ENCODE measurements around the gene EMC10. TPM values are rescaled to one million over a fixed set of nuclear protein-coding genes. Genes with fewer than 3 reads are reported as not detected.
"Not testable (repeated sequence)": the region's sequence is repeated elsewhere in the genome, so short reads cannot be mapped to it uniquely, and the experiment has no call there.

The EMC10 gene
- total and polyA plus RNA-seq, 4 donors: 62.2 to 165 (median 137) TPM

DNA sequence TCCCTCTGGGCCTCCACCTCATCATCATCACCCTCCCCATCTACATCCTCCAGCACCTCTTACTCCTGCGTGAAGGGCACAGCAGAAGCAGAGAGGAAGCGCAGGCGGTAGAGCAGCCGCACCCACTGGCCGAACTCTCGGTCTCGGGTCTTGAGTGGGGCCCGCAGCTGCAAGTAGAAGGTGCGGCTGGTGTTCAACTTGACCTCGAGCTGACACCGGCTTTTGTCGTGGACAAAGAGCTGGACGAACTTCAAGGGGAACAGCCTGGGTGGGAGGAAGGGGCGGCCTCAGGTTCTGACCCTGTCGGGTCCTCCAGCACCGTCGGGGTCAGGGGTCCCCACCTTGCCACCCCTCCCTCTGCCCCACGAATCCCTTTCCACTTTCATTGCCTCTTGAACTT lies 8.7 kb upstream of the EMC10 start:
- no peak overlapping the region for H3K4me3 ChIP-seq
- 62 to 75% methylated on average over 18 of the region's 18 CpGs for WGBS, 2 donors
- DNase-seq: no peak

DNA sequence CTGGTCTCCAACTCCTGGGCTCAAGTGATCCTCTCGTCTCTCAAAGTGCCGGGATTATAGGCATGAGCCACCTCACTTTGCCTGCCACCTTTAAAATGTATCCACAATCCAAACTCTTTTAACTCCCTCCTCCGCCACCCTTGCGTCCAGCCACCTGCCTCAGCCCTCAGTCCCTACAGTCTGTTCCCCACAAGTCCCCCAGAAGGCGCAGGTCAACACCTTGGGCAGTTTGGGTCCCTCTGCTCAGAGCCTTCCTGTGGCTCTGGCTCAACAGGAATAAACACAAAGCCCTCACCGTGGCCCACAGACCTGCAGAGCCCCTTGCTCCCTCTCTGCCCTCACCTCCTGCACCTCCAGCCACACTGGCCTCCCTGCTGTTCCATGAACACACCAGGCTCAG lies 7.5 kb upstream of the EMC10 start:
- Histone ChIP-seq H3K36me3 (ENCODE audit: control insufficient read depth in 4 of 4, insufficient read depth in 4 of 4, low read length in 4 of 4) (no peaks in the 10 kb centered on the region), H3K27me3 (ENCODE audit: control insufficient read depth in 3 of 3, insufficient read depth in 3 of 3, low read length in 2 of 3) (no peaks in the 10 kb centered on the region), H3K4me1 (ENCODE audit: control insufficient read depth in 5 of 5, insufficient read depth in 5 of 5, low read length in 5 of 5) (no peaks in the 10 kb centered on the region), H3K27ac (ENCODE audit: low read depth in 1 of 2, low read length in 1 of 2) (no peak overlapping the region), H3K9ac (ENCODE audit: insufficient read depth in 1 of 2, low read length in 2 of 2) (no peak overlapping the region), H3K4me3 (no peak overlapping the region), H3K9me3 (ENCODE audit: control insufficient read depth in 4 of 4, insufficient read depth in 3 of 4, low read length in 3 of 4) (no peaks in the 10 kb centered on the region)
- ATAC-seq (ENCODE audit: insufficient read depth, low FRiP score) (no peak), DNase-seq (no peak)
- 88 to 90% methylated on average over 6 of the region's 6 CpGs for WGBS, 2 donors
- TF ChIP-seq, protein P1, sequence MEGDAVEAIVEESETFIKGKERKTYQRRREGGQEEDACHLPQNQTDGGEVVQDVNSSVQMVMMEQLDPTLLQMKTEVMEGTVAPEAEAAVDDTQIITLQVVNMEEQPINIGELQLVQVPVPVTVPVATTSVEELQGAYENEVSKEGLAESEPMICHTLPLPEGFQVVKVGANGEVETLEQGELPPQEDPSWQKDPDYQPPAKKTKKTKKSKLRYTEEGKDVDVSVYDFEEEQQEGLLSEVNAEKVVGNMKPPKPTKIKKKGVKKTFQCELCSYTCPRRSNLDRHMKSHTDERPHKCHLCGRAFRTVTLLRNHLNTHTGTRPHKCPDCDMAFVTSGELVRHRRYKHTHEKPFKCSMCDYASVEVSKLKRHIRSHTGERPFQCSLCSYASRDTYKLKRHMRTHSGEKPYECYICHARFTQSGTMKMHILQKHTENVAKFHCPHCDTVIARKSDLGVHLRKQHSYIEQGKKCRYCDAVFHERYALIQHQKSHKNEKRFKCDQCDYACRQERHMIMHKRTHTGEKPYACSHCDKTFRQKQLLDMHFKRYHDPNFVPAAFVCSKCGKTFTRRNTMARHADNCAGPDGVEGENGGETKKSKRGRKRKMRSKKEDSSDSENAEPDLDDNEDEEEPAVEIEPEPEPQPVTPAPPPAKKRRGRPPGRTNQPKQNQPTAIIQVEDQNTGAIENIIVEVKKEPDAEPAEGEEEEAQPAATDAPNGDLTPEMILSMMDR (IDR thresholded peaks at IDR 0.05; ENCODE audit: control extremely low read depth, extremely low read depth): no peak

More for the DNA sequence above, 8.7 kb upstream of the EMC10 start:
- no peak overlapping the region for H3K9ac ChIP-seq (ENCODE audit: insufficient read depth in 1 of 2, low read length in 2 of 2)
- no peak for ATAC-seq (ENCODE audit: insufficient read depth, low FRiP score)
- TF ChIP-seq, protein P1 (IDR thresholded peaks at IDR 0.05; ENCODE audit: control extremely low read depth, extremely low read depth): no peak
- H3K27ac ChIP-seq (ENCODE audit: low read depth in 1 of 2, low read length in 1 of 2): no peak overlapping the region
- no peaks in the 10 kb centered on the region for H3K9me3 ChIP-seq (ENCODE audit: control insufficient read depth in 4 of 4, insufficient read depth in 3 of 4, low read length in 3 of 4)
- H3K36me3 ChIP-seq (ENCODE audit: control insufficient read depth in 4 of 4, insufficient read depth in 4 of 4, low read length in 4 of 4): no peaks in the 10 kb centered on the region
- no peaks in the 10 kb centered on the region for H3K4me1 ChIP-seq (ENCODE audit: control insufficient read depth in 5 of 5, insufficient read depth in 5 of 5, low read length in 5 of 5)
- H3K27me3 ChIP-seq (ENCODE audit: control insufficient read depth in 3 of 3, insufficient read depth in 3 of 3, low read length in 2 of 3): no peaks in the 10 kb centered on the region

DNA sequence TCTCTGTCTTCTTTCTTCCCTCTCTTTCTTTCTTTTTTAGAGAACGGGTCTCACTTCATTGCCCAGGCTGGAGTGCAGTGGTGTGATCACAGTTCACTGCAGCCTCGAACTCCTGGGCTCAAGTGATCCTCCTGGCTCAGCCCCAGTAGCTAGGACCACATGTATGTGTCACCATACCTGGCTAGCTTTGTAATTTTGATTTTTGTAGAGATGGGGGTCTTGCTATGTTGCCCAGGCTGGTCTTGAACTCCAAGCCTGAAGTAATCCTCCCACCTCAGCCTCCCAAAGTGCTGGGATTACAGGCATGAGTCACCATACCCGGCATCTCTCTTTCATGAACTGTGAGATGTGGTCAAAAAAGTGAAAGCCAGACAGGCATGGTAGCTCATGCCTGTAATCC lies 3.0 kb upstream of the EMC10 start:
- H3K4me3 ChIP-seq; H3K27ac ChIP-seq (ENCODE audit: low read depth in 1 of 2, low read length in 1 of 2); H3K9ac ChIP-seq (ENCODE audit: insufficient read depth in 1 of 2, low read length in 2 of 2); DNase-seq; ATAC-seq (ENCODE audit: insufficient read depth, low FRiP score); H3K27me3 ChIP-seq (ENCODE audit: control insufficient read depth in 3 of 3, insufficient read depth in 3 of 3, low read length in 2 of 3); H3K36me3 ChIP-seq (ENCODE audit: control insufficient read depth in 4 of 4, insufficient read depth in 4 of 4, low read length in 4 of 4); H3K9me3 ChIP-seq (ENCODE audit: control insufficient read depth in 4 of 4, insufficient read depth in 3 of 4, low read length in 3 of 4): not testable (repeated sequence)
- WGBS, 2 donors: 71% methylated on average over 3 of the region's 3 CpGs
- peaks cover 5 to 10% (median 7%) of the 10 kb centered on the region in 5 donors for H3K4me1 ChIP-seq (ENCODE audit: control insufficient read depth in 5 of 5, insufficient read depth in 5 of 5, low read length in 5 of 5)

DNA sequence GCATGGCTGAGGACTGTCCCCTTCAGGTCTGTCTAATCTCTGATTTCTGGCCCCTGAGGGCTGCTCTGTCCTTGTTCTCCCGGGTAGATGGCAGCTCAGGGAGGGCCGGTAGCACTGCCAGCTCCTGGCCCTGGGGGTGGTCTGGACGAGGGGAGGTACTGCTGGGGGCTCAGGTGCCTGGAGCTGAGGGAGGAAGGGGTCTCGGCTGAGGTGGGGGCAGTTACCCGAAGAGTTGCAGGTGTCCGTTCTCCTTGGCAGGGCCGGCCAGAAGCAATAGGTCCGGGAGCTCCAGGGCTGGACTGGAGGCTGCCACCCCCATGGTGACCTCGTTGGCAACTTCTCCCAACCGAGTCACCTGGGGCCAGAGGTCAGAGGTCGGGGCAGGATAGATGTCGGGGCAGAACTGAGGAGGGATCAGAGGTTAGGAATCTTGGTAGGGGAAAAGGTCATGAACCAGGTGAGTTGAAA lies 1.2 kb upstream of the EMC10 start:
- Histone ChIP-seq H3K36me3 (ENCODE audit: control insufficient read depth in 4 of 4, insufficient read depth in 4 of 4, low read length in 4 of 4) (peaks cover 0 to 20% (median 12%) of the 10 kb centered on the region in 4 donors), H3K27me3 (ENCODE audit: control insufficient read depth in 3 of 3, insufficient read depth in 3 of 3, low read length in 2 of 3) (no peaks in the 10 kb centered on the region), H3K27ac (ENCODE audit: low read depth in 1 of 2, low read length in 1 of 2) (no peak overlapping the region), H3K9ac (ENCODE audit: insufficient read depth in 1 of 2, low read length in 2 of 2) (no peak overlapping the region), H3K4me3 (no peak overlapping the region), H3K9me3 (ENCODE audit: control insufficient read depth in 4 of 4, insufficient read depth in 3 of 4, low read length in 3 of 4) (no peaks in the 10 kb centered on the region), H3K4me1 (ENCODE audit: control insufficient read depth in 5 of 5, insufficient read depth in 5 of 5, low read length in 5 of 5) (peaks cover 5 to 10% (median 7%) of the 10 kb centered on the region in 5 donors)
- no peak for DNase-seq
- TF ChIP-seq, protein P1 (IDR thresholded peaks at IDR 0.05; ENCODE audit: control extremely low read depth, extremely low read depth): no peak
- no peak for ATAC-seq (ENCODE audit: insufficient read depth, low FRiP score)
- WGBS, 2 donors: 82% methylated on average over 12 of the region's 12 CpGs
